GM21515 (cell line): ENCODE measurements around the gene KRT14.
"Not testable (repeated sequence)": the region's sequence is repeated elsewhere in the genome, so short reads cannot be mapped to it uniquely, and the experiment has no call there.

Experiments
- ATAC-seq: cut with Tn5 transposase; IDR thresholded peaks from one replicate; pipeline ENCODE4 v1.9.1; 2021; ENCODE audit not compliant: unreplicated experiment

The KRT14 gene

DNA sequence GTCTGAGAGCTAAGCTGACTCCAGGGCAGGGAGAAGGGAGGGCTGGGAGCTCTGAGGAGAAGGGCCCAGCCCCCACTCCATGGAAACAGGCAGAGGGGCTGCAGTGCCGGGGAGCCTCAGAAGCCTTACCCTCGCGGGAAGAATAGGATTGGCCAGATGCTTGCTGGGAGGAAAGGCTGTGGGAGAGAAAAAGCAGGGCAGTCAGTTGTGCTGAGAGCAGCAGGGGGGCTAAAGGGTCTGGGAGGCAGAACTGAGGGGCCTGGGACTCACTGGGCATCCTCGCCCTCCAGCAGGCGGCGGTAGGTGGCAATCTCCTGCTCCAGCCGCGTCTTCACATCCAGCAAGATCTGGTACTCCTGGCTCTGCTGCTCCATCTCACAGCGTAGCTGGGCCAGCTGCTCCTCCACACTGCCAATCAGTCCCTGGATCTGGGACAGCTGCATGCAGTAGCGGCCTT is 23.4 kb upstream of the KRT14 start:
- ATAC-seq: not testable (repeated sequence)

DNA sequence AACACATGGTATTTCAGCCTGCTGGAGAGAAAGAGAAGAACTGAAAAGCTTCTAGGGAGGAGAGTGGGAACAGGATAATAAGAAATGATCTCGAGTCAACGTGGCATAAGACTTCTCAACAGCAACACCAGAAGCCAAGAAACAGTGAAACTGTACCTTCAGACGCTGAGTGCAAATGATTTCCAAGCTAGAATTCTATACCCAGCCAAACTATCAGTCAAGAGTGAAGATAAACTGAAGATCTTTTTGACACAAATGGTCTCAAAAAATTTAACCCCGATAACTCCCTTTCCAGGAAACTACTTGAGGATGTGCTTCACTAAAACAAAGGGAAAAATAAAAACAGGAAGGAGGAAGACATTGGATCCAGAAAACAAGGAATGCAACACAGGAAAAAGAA is 20.2 kb upstream of the KRT14 start:
- not testable (repeated sequence) for ATAC-seq

- no peak for ATAC-seq
Measured at GRCh38 chr17:41602524-41602923, 15.8 kb upstream of the KRT14 start.

DNA sequence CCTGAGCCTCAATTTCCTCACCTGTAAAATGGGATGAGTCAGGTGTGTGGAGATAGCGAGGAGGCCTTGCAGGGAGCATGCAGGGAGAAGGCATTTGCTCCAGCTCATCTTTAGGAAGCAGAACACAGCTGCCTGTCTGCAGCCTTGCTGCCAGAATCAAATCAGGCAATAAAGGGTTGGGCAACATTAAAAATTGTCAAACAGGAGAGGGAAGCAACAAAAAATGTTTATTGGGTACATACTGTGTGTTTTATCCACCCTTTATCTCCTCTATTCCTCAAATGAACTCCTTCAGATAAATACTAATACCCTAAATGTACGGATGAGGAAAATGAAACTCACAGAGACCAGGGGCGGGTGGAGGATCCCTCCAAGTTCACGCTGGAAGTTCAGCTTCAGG is 13.6 kb upstream of the KRT14 start:
- ATAC-seq: no peak

DNA sequence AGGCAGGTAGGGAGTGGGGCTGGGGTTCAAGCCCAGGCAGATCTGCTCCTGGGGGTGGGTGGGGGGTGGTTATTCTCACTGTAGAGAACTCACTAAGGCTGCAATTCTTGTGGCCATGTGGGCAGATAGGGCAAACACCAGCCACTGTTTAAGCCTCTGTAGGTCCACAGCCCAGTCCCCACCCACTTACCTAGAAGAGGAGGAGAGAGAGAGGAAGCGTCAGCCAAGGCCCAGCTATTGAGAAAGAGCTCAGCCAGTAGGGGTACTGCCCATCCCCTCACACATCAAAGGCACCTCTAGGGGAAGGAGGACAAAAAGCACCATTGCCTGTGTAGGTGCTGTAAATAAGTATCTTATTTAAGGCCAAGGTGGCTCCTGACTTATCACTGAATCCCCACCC is 13.0 kb upstream of the KRT14 start:
- ATAC-seq: no peak

GRCh38 chr17:41595585-41595984 is 8.9 kb upstream of the KRT14 start:
- ATAC-seq: no peak

GRCh38 chr17:41594363-41594915 is 7.7 kb upstream of the KRT14 start:
- no peak for ATAC-seq

DNA sequence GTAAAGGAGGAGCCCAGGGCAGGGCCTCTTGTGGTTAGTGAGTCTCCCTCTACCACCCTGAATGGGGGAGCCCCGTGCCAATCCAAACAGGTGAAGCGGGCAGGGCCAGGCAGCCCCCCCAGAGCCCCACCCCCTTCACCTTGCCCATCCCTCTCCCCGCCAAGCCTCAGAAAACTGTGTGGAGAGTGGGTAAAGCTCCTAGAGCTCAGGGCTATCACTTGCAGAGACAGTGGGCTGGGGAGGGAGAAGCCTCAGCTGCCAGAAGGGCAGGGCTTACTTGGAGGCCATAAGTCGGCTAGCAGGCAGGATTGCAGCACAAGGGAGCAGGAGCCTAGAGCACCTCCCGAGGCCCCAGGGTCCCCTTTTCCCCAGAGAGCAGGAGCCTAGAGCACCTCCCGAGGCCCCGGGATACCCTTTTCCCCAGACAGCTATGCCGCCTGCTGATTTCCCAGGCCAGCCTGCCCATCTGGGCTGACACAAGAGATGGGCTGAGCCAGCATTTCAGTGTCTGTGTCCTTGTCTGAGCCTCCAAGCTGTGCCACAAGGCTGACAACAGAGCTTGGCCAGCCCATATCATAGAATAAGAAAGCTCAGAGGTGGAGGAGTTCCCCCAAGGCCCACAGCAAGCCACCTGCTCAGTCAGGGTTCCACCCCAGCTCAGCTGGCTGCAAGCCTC is 6.7 kb upstream of the KRT14 start:
- ATAC-seq: no peak

DNA sequence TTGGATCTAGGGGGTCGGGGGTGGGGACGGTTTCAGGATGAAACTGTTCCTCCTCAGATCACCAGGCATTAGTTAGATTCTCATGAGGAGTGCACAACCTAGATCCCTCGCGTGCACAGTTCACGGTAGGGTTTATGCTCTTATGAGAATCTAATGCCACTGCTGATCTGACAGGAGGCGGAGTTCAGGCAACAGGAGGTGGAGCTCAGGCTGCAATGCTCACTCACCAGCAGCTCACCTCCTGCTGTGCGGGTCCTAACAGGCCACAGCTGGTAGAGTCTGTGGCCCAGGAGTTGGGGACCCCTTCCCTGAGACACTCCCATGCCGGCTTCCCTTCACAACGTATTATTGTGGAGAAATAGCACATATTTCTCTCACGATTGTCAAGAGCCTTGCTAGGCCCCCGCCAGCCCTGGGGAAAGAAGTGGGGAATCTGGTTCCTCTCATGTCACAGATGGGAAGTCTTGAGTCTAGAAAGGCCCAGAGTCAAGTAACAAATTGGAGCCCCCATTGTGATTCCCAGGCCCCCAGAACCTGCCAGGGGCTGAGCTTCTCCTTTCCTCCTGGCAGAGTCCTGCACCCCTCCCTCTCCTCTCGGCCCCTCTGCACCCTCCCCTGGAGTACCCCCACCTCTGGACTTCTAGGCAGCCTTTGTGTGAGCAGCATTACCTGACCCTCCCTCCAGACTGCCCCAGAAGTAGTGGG is 6.1 kb upstream of the KRT14 start:
- no peak for ATAC-seq

DNA sequence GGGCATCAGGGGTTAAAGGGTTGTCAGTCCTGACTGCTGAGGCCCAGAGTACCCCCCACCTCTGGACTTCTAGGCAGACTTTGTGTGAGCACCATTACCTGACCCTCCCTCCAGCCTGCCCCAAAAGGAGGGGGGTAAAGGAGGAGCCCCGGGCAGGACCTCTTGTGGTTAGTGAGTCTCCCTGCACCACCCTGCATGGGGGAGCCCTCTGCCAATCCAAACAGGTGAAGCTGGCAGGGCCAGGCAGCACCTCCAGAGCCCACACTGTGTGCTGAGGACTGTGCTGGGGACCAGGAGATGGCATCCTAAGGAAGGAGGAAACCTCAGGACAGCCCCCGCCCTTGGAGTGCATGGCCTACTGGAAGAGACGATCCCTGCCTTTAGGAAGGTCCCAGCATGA is 2.6 kb upstream of the KRT14 start:
- ATAC-seq: no peak

GRCh38 chr17:41588126-41588810 is 1.6 kb upstream of the KRT14 start:
- ATAC-seq: no peak

DNA sequence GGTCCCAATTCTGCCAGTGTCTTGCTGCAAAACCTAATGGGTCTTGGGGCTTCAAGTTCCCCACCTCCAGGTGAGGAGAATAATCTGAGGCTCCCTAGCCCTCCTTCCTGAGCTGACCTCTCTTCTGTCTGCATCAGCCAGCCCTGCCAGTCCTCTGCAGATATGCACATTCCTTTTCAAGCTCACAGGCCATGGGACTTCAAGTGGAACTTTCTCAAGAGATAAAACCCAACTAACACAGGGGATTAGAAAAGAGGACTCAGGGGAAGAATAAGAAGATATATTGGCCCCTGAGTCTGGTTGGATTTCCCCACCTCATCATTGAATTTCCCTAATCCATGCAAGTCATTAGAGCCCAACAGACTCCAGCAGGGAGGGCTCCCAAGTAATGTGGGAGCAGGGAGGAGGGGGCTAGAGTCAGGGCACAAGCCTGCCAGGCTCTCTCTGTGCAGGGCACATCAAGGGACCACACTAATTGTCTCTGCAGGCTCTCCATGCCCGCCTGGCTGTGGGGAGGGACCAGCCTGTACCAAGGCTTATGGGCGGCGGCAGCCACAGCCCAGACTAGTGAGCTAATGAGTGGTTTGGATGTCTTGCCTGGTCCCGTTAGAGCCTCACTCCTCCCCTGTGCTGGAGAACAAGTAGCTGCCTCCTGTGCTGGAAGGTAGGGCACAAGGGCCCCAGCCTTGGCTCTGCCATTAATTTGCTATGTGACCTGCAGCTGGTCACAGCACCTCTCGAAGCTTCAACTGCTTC is 1.2 kb downstream of the KRT14 start:
- no peak for ATAC-seq

DNA sequence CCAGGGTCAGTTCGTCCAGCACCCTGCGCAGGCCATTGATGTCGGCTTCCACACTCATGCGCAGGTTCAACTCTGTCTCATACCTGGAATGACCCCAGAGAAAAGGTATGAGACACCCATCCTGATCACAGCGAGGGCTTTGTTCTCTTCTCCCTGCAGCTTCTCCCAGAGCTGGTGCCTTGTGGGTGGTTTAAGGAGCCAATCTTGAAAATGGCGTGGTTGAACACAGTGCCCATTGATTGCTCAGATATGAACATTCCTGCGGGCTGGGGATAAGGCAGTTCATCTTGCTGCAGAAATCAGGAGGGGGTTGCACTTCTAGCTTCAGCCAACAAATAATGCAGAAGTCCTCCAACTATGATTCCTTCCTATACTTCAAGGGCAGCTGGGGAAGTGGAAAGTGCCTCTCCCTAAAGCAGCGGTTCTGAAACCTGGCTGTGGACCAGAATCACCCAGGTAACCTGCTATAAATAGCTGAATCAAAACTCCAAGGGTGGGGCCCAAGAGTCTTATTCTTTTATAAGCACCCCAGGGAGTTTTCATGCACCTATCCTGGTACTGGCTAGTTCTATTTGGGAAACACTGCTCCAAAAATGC is 2.3 kb downstream of the KRT14 start:
- not testable (repeated sequence) for ATAC-seq

DNA sequence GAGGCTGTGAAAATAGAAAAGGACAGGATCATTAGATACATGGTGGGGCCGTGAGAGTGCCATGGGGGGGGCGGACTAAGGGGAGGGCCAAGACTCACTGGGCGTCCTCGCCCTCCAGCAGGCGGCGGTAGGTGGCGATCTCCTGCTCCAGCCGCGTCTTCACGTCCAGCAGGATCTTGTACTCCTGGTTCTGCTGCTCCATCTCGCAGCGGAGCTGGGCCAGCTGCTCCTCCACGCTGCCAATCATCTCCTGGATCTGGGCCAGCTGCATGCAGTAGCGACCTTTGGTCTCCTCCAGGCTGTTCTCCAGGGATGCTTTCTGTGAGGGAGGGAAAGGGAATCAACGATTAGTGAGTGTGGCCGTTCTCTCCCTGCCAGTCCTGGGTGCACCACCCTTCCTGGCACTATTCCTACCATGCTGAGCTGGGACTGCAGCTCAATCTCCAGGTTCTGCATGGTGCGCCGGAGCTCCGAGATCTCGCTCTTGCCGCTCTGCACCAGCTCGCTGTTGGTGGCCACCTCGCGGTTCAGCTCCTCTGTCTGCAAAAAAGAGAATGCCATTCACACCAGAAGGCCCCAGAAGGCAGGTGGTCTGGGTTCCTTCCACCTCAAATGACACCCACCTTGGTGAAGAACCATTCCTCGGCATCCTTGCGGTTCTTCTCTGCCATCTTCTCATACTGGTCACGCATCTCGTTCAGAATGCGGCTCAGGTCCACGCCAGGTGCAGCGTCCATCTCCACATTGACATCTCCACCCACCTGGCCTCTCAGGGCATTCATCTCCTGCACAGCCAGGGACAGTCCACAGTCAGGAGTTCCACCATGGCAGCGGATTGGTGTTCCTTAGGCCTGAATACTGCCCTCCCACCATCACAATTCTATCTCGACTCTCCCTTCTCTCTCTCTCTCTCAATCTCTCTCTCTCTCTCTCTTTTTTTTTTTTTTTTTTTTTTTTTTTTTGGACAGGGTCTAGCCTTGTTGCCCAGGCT is 3.3 kb downstream of the KRT14 start:
- no peak for ATAC-seq

GRCh38 chr17:41582061-41582968 is 4.4 kb downstream of the KRT14 start:
- not testable (repeated sequence) for ATAC-seq

DNA sequence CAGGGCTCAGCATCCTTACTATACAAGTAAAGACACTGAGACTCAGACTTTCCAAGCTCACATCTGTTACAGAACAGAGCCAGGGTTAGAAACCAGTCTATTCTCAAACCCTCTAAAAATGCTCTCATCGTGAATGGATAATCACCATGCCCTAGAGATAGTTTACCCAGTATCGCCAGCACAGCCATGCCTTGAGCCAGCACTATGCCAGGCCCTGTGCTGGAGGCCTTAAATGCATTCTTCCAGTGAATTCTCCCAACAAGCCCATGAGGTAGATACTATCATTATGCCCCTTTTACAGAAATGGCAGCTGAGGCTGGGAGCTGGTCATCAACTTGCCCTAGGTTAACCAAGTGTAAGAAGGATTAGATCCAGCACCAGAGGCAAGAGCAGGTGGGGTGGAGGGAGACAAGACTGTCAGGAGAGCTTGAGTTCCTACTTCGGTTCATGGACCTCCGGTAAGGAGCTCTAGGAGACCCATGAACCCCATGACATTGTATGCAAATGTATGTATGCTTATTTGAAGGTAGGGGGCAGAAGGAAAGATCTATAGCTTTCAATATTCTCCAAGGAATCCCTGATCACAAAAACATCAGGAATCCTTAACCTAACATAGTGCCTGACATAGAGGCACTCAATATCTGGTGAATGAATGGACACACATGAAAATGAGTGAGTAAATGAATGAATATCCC is 5.2 kb downstream of the KRT14 start:
- no peak for ATAC-seq

GRCh38 chr17:41580687-41581365 is 5.9 kb downstream of the KRT14 start:
- no peak for ATAC-seq
